NCI-H187 (cell line): ENCODE measurements around the gene PRUNE2.

Experiments used
- DNase-seq, 2 experiments: peaks; one replicate each; lab custom pipeline; 2025; lab: John Stamatoyannopoulos, UW

The PRUNE2 gene

DNA sequence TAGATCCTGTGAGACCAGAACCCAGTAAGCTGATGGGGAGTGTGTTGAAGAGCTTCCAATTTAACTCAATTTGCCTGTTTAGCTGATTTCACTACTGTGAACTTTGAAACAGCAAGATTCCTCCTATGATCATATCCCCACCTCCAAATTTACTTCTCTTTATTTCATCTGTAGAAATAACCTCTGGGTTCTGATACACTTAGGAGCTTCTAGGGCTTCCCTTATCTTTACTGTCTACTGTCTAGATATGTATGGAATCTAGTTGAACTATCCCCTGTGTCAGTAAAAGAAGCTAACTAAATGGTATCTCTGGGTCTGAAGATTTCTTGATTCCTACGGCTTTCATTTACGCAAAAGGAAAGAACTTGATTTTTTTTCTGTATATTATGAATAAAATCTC is 330.2 kb downstream of the PRUNE2 start:
- DNase-seq = no peak

- DNase-seq = no peak
Measured at GRCh38 chr9:76573905-76574760, 331.8 kb downstream of the PRUNE2 start.

- DNase-seq = no peak
Measured at GRCh38 chr9:76573408-76573807, 332.5 kb downstream of the PRUNE2 start.

GRCh38 chr9:76572151-76572550 is 333.8 kb downstream of the PRUNE2 start:
- DNase-seq = no peak

DNA sequence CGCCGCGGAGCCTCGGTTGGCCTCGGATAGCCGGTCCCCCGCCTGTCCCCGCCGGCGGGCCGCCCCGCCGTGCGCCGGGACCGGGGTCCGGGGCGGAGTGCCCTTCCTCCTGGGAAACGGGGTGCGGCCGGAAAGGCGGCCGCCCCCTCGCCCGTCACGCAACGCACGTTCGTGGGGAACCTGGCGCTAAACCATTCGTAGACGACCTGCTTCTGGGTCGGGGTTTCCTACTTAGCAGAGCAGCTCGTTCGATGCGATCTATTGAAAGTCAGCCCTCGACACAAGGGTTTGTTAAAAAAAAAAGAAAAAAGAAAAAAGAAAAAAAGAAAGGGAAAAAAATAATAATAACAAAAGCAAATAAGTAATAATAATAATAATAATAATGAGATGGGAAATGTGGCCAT is 334.2 kb downstream of the PRUNE2 start:
- DNase-seq = no peak

DNA sequence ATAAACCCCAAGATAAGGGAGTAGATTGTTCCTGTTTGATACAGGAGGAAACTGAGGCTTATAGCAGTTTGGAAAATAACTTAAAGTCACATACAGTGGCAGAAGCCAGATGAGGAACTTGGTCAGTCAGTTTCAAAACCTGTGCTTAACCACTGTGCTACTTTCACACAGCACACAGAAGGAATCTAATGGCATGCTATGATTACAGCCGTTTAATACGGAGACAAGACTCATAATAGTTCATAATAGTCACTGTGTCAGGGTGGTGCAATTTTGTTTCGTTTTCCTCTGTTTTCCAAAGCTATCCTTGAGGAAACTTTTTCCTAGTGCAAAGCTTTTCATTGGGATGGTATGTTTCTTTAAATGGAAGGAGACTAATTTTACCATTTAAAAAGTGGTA is 334.6 kb downstream of the PRUNE2 start:
- no peak for DNase-seq

DNA sequence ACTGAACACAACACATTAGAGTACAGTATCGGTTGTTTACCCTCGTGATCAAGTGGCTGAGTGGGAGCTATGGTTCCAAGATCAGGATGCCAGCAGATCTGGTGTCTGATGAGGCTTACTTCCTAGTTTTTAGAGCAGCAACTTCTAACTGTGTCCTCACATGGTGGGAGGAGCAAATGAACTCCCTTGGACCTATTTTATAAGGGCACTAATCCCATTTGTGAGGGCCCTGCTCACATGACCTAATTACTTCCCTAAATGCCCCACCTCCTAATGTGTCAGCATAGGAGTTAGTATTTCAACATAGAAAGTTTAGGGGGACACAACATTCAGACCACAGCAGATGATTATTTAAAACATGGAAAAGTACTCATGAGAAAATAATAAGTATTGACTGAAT is 335.1 kb downstream of the PRUNE2 start:
- no peak for DNase-seq

GRCh38 chr9:76567086-76567485 is 338.8 kb downstream of the PRUNE2 start:
- no peak for DNase-seq

DNA sequence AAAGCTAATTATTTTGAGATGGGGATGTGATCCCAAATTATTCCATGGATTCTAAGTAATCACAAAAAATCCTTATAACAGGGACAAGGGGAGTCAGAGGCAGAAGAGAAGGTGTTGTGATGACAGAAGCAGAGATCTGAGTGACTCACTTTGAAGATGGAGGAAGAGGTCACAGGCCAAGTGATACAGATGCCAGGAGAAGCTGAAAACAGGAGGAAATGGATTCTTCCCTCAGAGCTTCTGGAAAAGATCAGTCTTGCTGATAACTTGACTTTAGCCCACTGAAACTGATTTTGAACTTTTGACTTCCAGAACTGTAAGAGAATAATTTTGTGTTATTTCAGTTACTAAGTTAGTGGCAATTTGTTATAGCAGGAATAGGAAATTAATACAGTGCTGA is 341.6 kb downstream of the PRUNE2 start:
- DNase-seq = no peak

GRCh38 chr9:76562511-76562911 is 343.4 kb downstream of the PRUNE2 start:
- DNase-seq = no peak

DNA sequence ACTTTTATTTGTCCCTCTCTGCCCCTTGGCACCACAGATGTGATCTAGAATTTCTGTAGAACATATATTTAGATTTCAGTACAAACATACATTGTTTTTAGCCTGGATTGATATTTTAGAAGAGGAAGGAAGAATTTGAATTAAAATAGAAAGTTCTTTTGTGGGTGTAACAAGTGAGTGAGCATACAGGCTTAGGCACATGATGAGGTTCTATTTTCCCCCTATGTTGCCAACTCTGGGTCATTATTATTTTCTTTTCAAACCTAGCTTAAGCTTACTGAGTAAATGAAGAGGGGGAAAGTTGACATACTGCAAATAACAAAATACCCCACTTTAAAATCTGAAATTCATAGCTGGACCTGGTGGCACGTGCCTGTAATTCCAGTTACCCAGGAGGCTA is 344.0 kb downstream of the PRUNE2 start:
- no peak for DNase-seq
